IPS DF 6.9 (cell line): Measurements from ENCODE around the gene OR52B4.
A peak's percentile ranks its signal among the peaks of the same experiment; 100 is the strongest.
"Not testable (repeated sequence)": the region's sequence is repeated elsewhere in the genome, so short reads cannot be mapped to it uniquely, and the experiment has no call there.

Source experiments
- DNase-seq: peaks from one replicate; pipeline ENCODE4 v3.0.0-alpha.2; 2013; ENCODE audit warnings: low read depth, low spot score
- H3K27ac ChIP-seq: one replicate; pipeline ENCODE4 v1.5.1; 2013; ENCODE audit warnings: low read length, control low read depth
- H3K27me3 ChIP-seq: 2 replicates; pipeline ENCODE4 v1.6.1; 2013; ENCODE audit warnings: mild to moderate bottlenecking, low read length; ENCODE audit not compliant: control insufficient read depth, insufficient read depth
- H3K36me3 ChIP-seq: 2 replicates; pipeline ENCODE4 v1.6.1; 2013; ENCODE audit warnings: low read length; ENCODE audit not compliant: control insufficient read depth, insufficient read depth
- H3K4me1 ChIP-seq: 2 replicates; pipeline ENCODE4 v1.6.1; 2013; ENCODE audit warnings: low read length; ENCODE audit not compliant: control insufficient read depth, insufficient read depth
- H3K4me3 ChIP-seq: 2 replicates; pipeline ENCODE4 v1.5.1; 2013; ENCODE audit warnings: mild to moderate bottlenecking, low read length
- H3K9me3 ChIP-seq: 2 replicates; pipeline ENCODE4 v1.6.1; 2013; ENCODE audit warnings: low read length, inconsistent platforms; ENCODE audit not compliant: control insufficient read depth, insufficient read depth
- WGBS: extraction: QIAGEN DNeasy Blood & Tissue Kit; methylation state at CpG from one replicate; pipeline ENCODE4 v1.1.7; 2013; ENCODE audit warnings: mixed read lengths, missing lambda C conversion rate; ENCODE audit not compliant: insufficient read length, insufficient coverage; 5-methylcytosine and 5-hydroxymethylcytosine counted together

Gene OR52B4

DNA sequence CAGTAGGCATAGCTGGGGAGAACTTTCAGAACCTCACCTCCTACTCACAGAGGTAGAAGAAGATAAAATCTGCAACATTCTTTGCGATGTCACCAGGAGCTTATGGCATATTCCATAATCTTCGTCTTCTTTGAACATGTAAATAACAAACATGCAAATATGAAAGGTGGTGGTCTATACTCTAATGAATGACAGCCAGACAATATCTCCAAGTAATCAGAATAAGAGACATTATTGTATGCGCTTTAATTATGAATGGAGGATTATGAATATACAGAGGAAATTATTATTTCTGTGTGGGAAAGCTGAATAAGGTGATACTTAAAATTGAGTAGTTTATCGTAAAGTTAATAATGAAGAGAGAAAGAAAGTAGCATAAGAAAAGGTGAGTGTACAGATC, at the start of gene OR52B4:
TSS of gene OR52B4 (minus strand) at position 101 of the 400 bp plus-strand sequence. CDS start at position 10, 91 bp downstream.
- Histone ChIP-seq H3K27ac (no peak within 1 kb of the TSS), H3K9me3 (no peaks in the 10 kb centered on the region), H3K36me3 (no peaks in the 10 kb centered on the region), H3K27me3 (no peaks in the 10 kb centered on the region), H3K4me1 (no peaks in the 10 kb centered on the region), H3K4me3 (no peak within 1 kb of the TSS)
- DNase-seq = no peak
- WGBS = 100% methylated on average over 2 of the region's 4 CpGs

DNA sequence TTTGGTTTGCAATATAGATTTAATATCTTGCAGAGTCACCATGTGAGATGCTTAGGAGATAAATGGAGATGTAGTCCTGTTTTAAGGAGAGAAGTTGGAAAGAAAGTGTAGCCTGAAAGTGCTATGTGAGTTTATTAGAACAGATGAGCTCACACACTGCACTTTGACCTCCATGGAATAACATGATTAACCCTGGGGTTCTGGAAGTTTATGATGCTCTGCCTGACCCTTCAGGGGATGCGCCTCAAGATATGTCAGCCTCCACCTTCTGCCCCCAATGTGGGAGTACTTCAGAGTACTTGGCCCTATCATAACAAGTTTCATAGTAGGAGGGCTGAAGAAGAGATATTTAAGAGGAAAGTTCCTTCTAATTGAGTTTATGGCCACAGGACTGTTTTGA, 48.6 kb upstream of the OR52B4 start:
- no peaks in the 10 kb centered on the region for H3K27me3 ChIP-seq
- WGBS = no CpG with 5 or more reads among the region's 1 CpG
- H3K4me1 ChIP-seq = no peaks in the 10 kb centered on the region
- H3K9me3 ChIP-seq = no peaks in the 10 kb centered on the region
- DNase-seq = no peak
- H3K27ac ChIP-seq = no peak overlapping the region
- no peaks in the 10 kb centered on the region for H3K36me3 ChIP-seq
- H3K4me3 ChIP-seq = no peak overlapping the region

DNA sequence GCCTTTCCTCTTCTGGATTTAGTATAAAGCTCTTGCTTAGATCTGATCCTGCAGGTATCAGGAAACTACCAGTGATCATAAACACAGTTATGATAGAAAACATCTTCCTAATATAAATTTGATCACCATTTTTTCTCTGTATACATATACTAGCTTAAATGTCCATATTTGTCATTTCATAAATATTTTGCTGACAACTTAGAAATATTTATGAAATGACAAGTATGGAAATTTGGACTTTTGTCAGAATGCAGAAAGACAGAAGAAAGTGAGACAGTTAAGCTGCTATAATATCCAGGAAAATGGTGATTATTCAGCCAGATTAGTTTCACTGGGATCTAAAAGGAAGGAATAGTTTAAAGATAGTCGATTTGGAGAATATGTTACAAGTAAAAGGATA, 48.1 kb upstream of the OR52B4 start:
- no peak overlapping the region for H3K4me3 ChIP-seq
- no peak for DNase-seq
- WGBS = 100% methylated on average over 1 of the region's 1 CpG
- no peak overlapping the region for H3K27ac ChIP-seq
- H3K27me3 ChIP-seq = no peaks in the 10 kb centered on the region
- H3K9me3 ChIP-seq = no peaks in the 10 kb centered on the region
- no peaks in the 10 kb centered on the region for H3K4me1 ChIP-seq
- no peaks in the 10 kb centered on the region for H3K36me3 ChIP-seq

DNA sequence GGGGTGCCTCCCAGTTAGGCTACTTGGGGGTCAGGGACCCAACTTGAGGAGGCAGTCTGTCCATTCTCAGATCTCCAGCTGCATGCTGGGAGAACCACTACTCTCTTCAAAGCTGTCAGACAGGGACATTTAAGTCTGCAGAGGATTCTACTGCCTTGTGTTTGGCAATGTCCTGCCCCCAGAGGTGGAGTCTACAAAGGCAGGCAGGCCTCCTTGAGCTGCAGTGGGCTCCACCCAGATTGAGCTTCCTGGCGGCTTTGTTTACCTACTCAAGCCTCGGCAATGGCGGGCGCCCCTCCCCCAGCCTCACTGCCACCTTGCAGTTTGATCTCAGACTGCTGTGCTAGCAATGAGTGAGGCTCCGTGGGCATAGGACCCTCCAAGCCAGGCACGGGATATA, 38.0 kb upstream of the OR52B4 start:
- H3K27me3 ChIP-seq, H3K27ac ChIP-seq, H3K4me3 ChIP-seq, H3K9me3 ChIP-seq, H3K36me3 ChIP-seq, DNase-seq, H3K4me1 ChIP-seq: not testable (repeated sequence)
- WGBS = no CpG with 5 or more reads among the region's 6 CpGs

DNA sequence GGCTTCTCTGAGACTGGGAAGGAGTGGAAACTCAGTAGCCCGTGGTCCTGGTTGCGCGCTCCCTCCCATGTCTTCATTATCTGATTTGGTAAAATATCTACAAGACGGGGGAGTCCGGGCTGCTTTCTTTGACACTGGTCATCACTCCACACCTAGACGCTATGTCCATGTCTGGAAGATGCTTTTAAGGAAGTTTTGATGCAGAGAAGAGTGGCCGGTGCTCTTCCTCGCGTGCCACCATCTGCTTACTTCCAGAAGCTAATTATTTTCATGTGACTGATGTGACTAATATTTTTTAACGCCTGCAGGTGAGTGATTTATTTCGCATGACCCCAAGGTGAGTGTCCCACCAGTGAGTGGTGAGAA, 25.7 kb upstream of the OR52B4 start:
- Histone ChIP-seq H3K9me3 (no peaks in the 10 kb centered on the region), H3K4me3 (peak overlapping the region; percentile 47; the same call in 1 of the 2 replicates), H3K4me1 (no peaks in the 10 kb centered on the region), H3K27me3 (no peaks in the 10 kb centered on the region), H3K36me3 (0 out of 2 replicates have a peak, but pooled peaks cover 2% of the 10 kb centered on the region), H3K27ac (no peak overlapping the region)
- no CpG with 5 or more reads among the region's 11 CpGs for WGBS
- no peak for DNase-seq

DNA sequence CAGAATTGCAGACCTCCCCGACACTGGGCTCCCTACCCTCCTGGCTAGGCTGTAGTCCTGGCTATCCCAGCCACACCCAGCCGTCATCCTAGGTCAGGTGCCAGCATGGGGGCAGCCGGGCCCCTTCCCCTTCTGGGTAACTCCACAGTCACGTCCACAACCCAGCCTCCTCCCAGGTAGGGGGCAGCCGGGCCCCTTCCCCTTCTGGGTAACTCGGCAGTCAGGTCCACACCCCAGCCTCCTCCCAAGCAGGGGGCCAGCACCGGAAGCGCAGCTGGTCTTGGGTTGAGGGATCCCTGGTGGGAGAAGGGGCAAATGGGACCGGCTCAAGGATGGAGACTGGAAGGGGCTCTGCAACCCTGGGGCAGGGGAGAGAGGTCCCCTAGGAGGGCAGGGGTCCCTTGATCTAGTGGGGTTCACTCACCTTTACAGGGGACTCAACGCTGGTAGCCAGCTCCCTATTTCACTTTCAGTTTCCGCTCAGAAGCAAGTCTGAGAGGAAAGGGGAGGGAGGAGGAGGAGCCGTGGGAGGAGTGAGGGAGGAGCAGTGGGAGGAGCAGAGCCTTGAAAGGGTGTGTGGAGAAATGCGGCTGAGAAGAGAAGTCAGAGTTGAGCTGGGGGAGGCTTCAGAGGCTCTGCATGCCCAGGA, 25.1 kb upstream of the OR52B4 start, which contains the start of gene TRIM21:
TSS of gene TRIM21 (minus strand) at position 494 of the 649 bp plus-strand sequence. CDS start 3,293 bp downstream, outside the sequence.
- H3K27me3 ChIP-seq = no peaks in the 10 kb centered on the region
- H3K36me3 ChIP-seq = peaks cover 5% of the 10 kb centered on the region; the same call in 1 of the 2 replicates
- DNase-seq = peak; percentile 60
- no peak within 1 kb of the TSS for H3K27ac ChIP-seq
- no peaks in the 10 kb centered on the region for H3K4me1 ChIP-seq
- H3K9me3 ChIP-seq = no peaks in the 10 kb centered on the region
- peak within 1 kb of the TSS; percentile 47; the same call in 1 of the 2 replicates for H3K4me3 ChIP-seq
- no CpG with 5 or more reads among the region's 13 CpGs for WGBS

DNA sequence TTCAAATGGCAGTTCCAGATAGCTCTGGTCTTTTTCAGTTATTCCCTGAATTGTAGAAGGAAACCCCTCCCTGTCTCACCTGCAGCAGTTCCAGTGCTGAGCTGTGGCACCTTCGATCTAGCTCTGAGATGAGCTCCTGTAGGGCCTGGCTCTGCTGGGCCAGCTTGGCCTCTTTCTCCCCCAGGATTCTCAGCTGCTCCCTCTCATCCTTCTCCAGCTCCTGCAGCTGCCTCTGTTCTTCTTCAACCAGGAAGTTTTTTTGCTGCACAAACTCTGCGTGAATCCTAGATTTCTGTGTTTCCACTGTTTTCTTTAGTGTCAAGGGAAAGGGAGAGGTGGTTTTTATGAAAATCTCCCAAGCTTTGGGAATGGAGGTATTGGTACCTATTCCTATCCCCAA, 20.0 kb upstream of the OR52B4 start:
- Histone ChIP-seq H3K9me3 (no peaks in the 10 kb centered on the region), H3K27me3 (no peaks in the 10 kb centered on the region), H3K27ac (no peak overlapping the region), H3K36me3 (peaks cover 7% of the 10 kb centered on the region; the same call in 1 of the 2 replicates), H3K4me1 (no peaks in the 10 kb centered on the region), H3K4me3 (no peak overlapping the region)
- no peak for DNase-seq
- no CpG with 5 or more reads among the region's 2 CpGs for WGBS

DNA sequence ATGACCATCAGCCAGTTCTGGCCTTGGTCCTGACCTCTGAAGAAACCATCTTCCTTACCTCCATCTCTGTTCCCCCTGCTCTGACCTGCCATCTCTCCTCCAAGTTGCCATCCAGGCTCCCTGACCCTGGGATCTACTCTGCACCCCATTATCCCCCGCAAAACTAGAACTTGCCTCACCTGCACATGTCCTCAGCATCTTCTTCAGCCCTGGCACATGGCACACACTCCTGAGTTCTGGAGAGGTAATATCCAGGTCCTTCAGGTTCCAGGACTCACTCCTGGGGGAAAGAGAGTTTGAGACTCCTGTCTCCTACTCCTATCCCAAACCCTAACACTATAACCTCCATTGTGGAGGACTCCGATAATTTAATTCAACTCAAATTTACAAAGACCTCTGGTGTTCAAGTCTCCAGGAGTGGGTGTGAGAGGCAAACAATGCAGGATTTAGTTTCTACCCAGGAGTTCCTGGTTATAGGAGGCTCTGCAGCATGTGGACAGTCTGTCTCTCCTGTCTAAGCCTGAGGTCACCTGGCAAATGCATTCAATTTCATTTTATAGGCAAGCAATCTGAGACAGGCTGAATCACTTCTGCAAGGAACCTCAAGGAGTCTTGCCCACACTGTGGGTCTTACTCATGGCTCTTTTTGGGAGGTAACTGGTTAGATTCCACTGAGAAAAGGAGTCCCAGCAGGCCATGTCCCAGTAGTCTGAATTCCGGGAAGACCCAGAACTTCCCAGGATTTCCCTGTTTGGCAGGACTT, 18.0 kb upstream of the OR52B4 start:
- Histone ChIP-seq H3K9me3 (no peaks in the 10 kb centered on the region), H3K27me3 (no peaks in the 10 kb centered on the region), H3K4me1 (no peaks in the 10 kb centered on the region), H3K27ac (no peak overlapping the region), H3K36me3 (peaks cover 7% of the 10 kb centered on the region; the same call in 1 of the 2 replicates), H3K4me3 (no peak overlapping the region)
- DNase-seq = no peak
- WGBS = no CpG with 5 or more reads among the region's 3 CpGs

DNA sequence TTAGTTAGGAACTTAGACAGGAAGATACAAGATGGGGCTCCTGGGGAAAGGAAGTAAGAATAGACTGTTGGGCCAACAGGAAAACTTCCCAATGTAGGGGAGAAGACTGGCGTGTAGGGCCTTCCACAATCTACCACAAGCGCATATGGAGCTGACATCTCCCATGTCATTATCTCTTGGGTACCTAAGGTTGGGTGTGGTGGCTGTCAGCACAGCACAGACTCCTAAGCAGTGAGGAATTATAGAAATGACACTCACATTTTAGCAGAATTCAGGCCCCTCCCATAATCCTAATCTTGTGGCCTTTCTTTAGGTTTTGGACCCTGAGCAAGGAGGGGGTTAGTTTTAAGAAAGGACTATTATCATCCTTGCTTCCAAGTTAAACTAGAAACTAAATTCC, 13.7 kb upstream of the OR52B4 start:
- Histone ChIP-seq H3K9me3 (no peaks in the 10 kb centered on the region), H3K36me3 (0 out of 2 replicates have a peak, but pooled peaks cover under 1% of the 10 kb centered on the region), H3K27me3 (no peaks in the 10 kb centered on the region), H3K27ac (no peak overlapping the region), H3K4me3 (no peak overlapping the region), H3K4me1 (no peaks in the 10 kb centered on the region)
- no CpG with 5 or more reads among the region's 2 CpGs for WGBS
- DNase-seq = no peak

DNA sequence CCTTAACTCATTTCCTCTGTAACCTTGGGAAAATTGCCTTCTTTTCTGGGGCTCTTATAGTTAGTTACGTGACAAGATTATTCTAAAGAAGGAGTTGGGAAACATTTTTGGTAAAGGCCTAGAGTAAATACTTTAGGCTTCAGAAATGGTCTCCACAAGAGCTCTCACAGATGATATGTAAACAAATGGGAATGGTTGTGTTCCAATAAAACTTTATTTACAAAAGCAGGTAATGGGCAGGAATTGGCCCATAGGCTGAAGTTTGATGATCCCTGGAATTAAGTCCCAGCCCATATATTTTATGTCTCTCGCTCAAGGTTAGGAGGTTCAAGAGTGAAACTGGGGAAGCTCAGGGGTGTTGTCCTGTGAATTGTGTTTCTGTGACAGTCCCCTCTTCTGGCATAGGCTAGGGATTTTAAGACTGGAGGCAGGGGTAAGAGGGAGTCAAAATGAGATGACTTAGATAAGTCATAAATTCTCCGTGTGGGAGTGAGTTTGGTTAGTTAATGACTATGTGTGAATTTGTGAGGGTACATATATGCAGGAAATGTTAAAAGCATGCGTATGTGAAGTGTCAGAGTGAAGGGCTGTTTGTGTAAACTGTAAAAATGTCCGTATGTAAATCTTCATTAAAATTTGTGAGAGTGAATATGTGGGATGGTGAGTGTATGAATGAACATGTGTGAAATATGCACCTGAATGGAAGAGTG, 7.4 kb upstream of the OR52B4 start:
- H3K27me3 ChIP-seq = no peaks in the 10 kb centered on the region
- WGBS = 100% methylated on average over 2 of the region's 5 CpGs
- no peak overlapping the region for H3K4me3 ChIP-seq
- H3K9me3 ChIP-seq = no peaks in the 10 kb centered on the region
- no peaks in the 10 kb centered on the region for H3K36me3 ChIP-seq
- H3K4me1 ChIP-seq = no peaks in the 10 kb centered on the region
- H3K27ac ChIP-seq = no peak overlapping the region
- no peak for DNase-seq
